Spleen (tissue), 7 donors: ENCODE results near the gene RRP1.

Source experiments
- POLR2AphosphoS5 ChIP-seq, 3 donors: sonication (generic); formaldehyde crosslinking; IDR thresholded peaks; one replicate each; pipeline ENCODE4 v1.5.1; 2017; ENCODE audit warnings: antibody characterized with exemption in 3 of 3
- TF ChIP-seq, protein P1 (sequence below), 11 experiments: fragments of 200-600 bp in 7 of 11; fragments of 450-650 bp in 4 of 11; sonication (generic) in 4 of 11; IDR thresholded peaks in 8 of 11; conservative IDR thresholded peaks in 3 of 11; 1 replicate in 7 of 11; 2 replicates in 4 of 11; pipeline versions ENCODE4 v1.4.0 to v1.8.0; 2016 to 2021; ENCODE audit warnings: antibody characterized with exemption in 11 of 11, inconsistent platforms in 4 of 11, mild to moderate bottlenecking in 1 of 11
- donor health status: DM: no; HTN: no; CAD: no; lungs with moderate emphysema.
- donor health status: DM: no; HTN: no; CAD: no.
- donor health status: DM: no; HTN: no; CAD: no.

DNA sequence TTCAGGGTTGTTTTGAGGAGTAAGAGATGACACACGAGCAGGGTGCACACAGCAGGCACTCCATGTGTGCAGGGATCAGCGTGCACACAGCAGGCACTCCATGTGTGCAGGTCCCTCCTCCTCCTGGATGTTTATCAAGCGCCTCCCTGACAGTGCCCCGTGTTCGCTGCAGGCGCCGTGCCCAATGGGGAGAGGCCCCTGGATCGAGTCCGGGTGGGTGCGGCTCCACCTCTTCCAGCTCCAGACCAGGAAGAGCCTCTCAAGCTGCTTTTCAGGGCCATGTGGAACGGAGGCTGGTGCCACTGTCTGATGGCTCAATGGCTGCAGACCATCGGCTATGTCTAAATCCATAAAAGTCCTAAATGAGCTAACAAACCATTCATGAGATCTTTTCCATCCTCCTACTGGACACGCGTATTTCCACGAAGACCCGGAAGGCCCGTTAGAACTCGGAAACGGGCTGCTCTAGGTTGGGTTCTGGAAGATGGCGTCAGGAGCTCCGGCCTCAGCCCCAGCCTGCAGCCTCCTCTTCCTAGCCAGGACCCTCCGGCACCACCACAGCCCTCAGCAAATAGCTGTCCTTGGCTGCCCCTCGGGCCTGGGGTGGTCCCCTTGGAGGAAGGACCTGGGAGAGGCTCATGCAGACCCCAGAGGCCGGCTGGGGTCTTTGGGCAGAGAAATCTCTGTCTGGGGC, 36.0 kb downstream of the RRP1 start:
- peak in 2 of 3 donors; percentile 22 to 33 for TF ChIP-seq POLR2AphosphoS5 (IDR thresholded peaks at IDR 0.05)
- TF ChIP-seq, protein P1, sequence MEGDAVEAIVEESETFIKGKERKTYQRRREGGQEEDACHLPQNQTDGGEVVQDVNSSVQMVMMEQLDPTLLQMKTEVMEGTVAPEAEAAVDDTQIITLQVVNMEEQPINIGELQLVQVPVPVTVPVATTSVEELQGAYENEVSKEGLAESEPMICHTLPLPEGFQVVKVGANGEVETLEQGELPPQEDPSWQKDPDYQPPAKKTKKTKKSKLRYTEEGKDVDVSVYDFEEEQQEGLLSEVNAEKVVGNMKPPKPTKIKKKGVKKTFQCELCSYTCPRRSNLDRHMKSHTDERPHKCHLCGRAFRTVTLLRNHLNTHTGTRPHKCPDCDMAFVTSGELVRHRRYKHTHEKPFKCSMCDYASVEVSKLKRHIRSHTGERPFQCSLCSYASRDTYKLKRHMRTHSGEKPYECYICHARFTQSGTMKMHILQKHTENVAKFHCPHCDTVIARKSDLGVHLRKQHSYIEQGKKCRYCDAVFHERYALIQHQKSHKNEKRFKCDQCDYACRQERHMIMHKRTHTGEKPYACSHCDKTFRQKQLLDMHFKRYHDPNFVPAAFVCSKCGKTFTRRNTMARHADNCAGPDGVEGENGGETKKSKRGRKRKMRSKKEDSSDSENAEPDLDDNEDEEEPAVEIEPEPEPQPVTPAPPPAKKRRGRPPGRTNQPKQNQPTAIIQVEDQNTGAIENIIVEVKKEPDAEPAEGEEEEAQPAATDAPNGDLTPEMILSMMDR (IDR thresholded peaks at IDR 0.05 in 8 of 11, conservative IDR thresholded peaks at IDR 0.05 in 3 of 11), result no peak
